ENCODE results near the gene SCUBE1. TPM values are rescaled to one million over a fixed set of nuclear protein-coding genes. Genes with fewer than 3 reads are reported as not detected.

SCUBE1 gene
- polyA plus RNA-seq, 1 of the 3 experiments (the other 2 are of a cell fraction): 0.56 TPM

DNA sequence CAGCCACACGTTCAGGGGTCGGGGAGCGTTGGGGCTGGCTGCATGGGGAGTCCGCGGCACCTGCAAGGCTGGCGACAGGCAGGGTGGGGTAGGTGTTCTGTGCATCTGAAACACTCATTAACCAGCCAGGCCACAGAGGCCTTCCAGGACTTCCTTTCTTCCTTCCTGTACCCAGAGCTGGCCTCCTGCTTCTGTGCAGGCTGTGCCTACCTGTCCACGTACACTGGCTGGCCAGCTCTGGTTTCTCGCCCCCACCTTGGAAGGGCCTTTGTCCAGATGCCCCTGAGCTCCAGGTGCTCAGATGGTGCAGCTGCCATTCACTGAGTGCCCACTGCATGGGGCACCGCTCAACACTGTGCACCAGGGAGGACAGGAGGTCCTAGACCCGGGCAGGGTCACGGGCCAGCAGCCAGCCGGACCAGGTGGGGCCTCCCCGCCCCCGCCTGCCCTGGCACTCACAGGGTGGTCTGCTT lies 172.1 kb downstream of the SCUBE1 start:
- H3K79me2 ChIP-seq (ENCODE audit: insufficient read depth): no peaks in the 10 kb centered on the region
- peaks cover 0 to 3% of the 10 kb centered on the region in 2 experiments for H3K36me3 ChIP-seq (replicated peaks in 1 of 2; ENCODE audit: control insufficient read depth in 1 of 2, insufficient read depth in 2 of 2, low read length in 1 of 2)
- no peak overlapping the region for H3K4me2 ChIP-seq
- H3K9me3 ChIP-seq: no peaks in the 10 kb centered on the region
- TF ChIP-seq USF2 (IDR thresholded peaks at IDR 0.05; ENCODE audit: borderline replicate concordance, low read depth, low read length) (no peak), TCF12 (IDR thresholded peaks at IDR 0.05) (no peak), MAX (IDR thresholded peaks at IDR 0.05; ENCODE audit: low read depth) (no peak), TAF1 (IDR thresholded peaks at IDR 0.05; ENCODE audit: borderline replicate concordance, low read depth, low read length) (no peak), TEAD4 (IDR thresholded peaks at IDR 0.05; ENCODE audit: borderline replicate concordance, insufficient read depth) (no peak), ELF1 (IDR thresholded peaks at IDR 0.05) (no peak), MXI1 (IDR thresholded peaks at IDR 0.05; ENCODE audit: low read depth, low read length) (no peak), CTCF (IDR thresholded peaks at IDR 0.05) (no peak), FOXM1 (IDR thresholded peaks at IDR 0.05; ENCODE audit: low read depth) (no peak), RXRA (IDR thresholded peaks at IDR 0.05; ENCODE audit: borderline replicate concordance, low read depth) (no peak), RCOR1 (IDR thresholded peaks at IDR 0.05; ENCODE audit: low read length) (no peak), EZH2phosphoT487 (IDR thresholded peaks at IDR 0.05; ENCODE audit: borderline replicate concordance, low read depth) (no peak), PBX3 (IDR thresholded peaks at IDR 0.05) (no peak)
- DNase-seq: no peak
- no peaks in the 10 kb centered on the region; a peak in 1 of 4 replicates for H3K4me1 ChIP-seq (ENCODE audit: control insufficient read depth in 1 of 2, insufficient read depth in 2 of 2, low read depth in 1 of 2, low read length in 1 of 2)
- no peak overlapping the region for H3K4me3 ChIP-seq (ENCODE audit: low read depth in 2 of 2, low read length in 1 of 2)
- no peaks in the 10 kb centered on the region for H4K20me1 ChIP-seq (ENCODE audit: insufficient read depth)
- CTCF ChIA-PET: no interaction called here
- no peak overlapping the region for H3K27ac ChIP-seq (ENCODE audit: low read depth in 2 of 2, low read length in 1 of 2)
- POLR2A ChIA-PET: no interaction called here
- no peak overlapping the region for H3K9ac ChIP-seq
- no peaks in the 10 kb centered on the region for H3F3A ChIP-seq (replicated peaks; ENCODE audit: insufficient read depth)
- 90% methylated on average over 2 of the region's 14 CpGs for WGBS (ENCODE audit: low lambda C conversion rate)
- H3K9me2 ChIP-seq: no peaks in the 10 kb centered on the region
- H3K27me3 ChIP-seq (ENCODE audit: insufficient read depth): no peaks in the 10 kb centered on the region
- no peak overlapping the region for H2AFZ ChIP-seq (ENCODE audit: low read depth)

DNA sequence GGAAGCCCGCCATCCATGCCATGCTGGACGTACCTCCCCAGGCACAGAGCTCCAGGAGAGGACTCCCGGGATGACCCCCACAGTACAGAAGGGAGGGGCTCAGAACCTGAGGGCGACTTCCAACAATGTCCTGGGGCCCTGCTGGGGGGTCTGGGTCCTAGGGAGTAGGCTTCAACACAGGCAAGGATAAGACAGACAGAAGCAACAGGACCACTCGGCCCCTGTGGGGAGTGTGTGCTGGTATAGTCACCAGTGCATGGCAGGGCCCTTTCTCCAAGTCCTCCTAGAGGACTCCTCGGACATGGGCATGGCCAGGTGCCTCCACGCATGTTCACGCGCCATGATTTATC lies 173.1 kb downstream of the SCUBE1 start:
- DNase-seq: no peak
- H3F3A ChIP-seq (replicated peaks; ENCODE audit: insufficient read depth): no peaks in the 10 kb centered on the region
- H3K27ac ChIP-seq (ENCODE audit: low read depth in 2 of 2, low read length in 1 of 2): no peak overlapping the region
- H3K27me3 ChIP-seq (ENCODE audit: insufficient read depth): no peaks in the 10 kb centered on the region
- H2AFZ ChIP-seq (ENCODE audit: low read depth): no peak overlapping the region
- H4K20me1 ChIP-seq (ENCODE audit: insufficient read depth): no peaks in the 10 kb centered on the region
- peaks cover 0 to 3% of the 10 kb centered on the region in 2 experiments for H3K36me3 ChIP-seq (replicated peaks in 1 of 2; ENCODE audit: control insufficient read depth in 1 of 2, insufficient read depth in 2 of 2, low read length in 1 of 2)
- no peak overlapping the region for H3K9ac ChIP-seq
- CTCF ChIA-PET: no interaction called here
- no peak overlapping the region for H3K4me3 ChIP-seq (ENCODE audit: low read depth in 2 of 2, low read length in 1 of 2)
- POLR2A ChIA-PET: no interaction called here
- no peak overlapping the region for H3K4me2 ChIP-seq
- H3K9me2 ChIP-seq: no peaks in the 10 kb centered on the region
- H3K9me3 ChIP-seq: no peaks in the 10 kb centered on the region
- no peaks in the 10 kb centered on the region for H3K79me2 ChIP-seq (ENCODE audit: insufficient read depth)
- WGBS (ENCODE audit: low lambda C conversion rate): no CpG with 5 or more reads among the region's 9 CpGs
- no peaks in the 10 kb centered on the region; a peak in 1 of 4 replicates for H3K4me1 ChIP-seq (ENCODE audit: control insufficient read depth in 1 of 2, insufficient read depth in 2 of 2, low read depth in 1 of 2, low read length in 1 of 2)
- no peak for TF ChIP-seq USF2 (IDR thresholded peaks at IDR 0.05; ENCODE audit: borderline replicate concordance, low read depth, low read length)
- no peak for TF ChIP-seq EZH2phosphoT487 (IDR thresholded peaks at IDR 0.05; ENCODE audit: borderline replicate concordance, low read depth)
- TF ChIP-seq FOXM1 (IDR thresholded peaks at IDR 0.05; ENCODE audit: low read depth): no peak
- no peak for TF ChIP-seq TCF12 (IDR thresholded peaks at IDR 0.05)
- no peak for TF ChIP-seq SMC3 (IDR thresholded peaks at IDR 0.05; ENCODE audit: low read depth, low read length)
- no peak for TF ChIP-seq SIN3A (IDR thresholded peaks at IDR 0.05; ENCODE audit: borderline replicate concordance, low read depth, low read length)
- no peak for TF ChIP-seq ELF1 (IDR thresholded peaks at IDR 0.05)
- no peak for TF ChIP-seq ZBTB33 (IDR thresholded peaks at IDR 0.05; ENCODE audit: borderline replicate concordance, low read depth)
- TF ChIP-seq YY1 (IDR thresholded peaks at IDR 0.05; ENCODE audit: low read depth): no peak
- TF ChIP-seq FOXJ3 (CRISPR knock-in tag; IDR thresholded peaks at IDR 0.05): no peak
- TF ChIP-seq NFIC (IDR thresholded peaks at IDR 0.05; ENCODE audit: borderline replicate concordance): no peak
- TF ChIP-seq USF1 (IDR thresholded peaks at IDR 0.05; ENCODE audit: borderline replicate concordance, low read depth): no peak
- no peak for TF ChIP-seq GABPA (IDR thresholded peaks at IDR 0.05; ENCODE audit: low read depth)

Data from SK-N-SH (cell line).